Measurements from ENCODE around the gene RBM48.

GRCh38 chr7:92546856-92547497 lies 18.4 kb downstream of the RBM48 start:
- TF ChIP-seq EZH2 (IDR thresholded peaks at IDR 0.05; ENCODE audit: low read length, unreplicated experiment) (no peak), EZH2phosphoT487 (IDR thresholded peaks at IDR 0.05; ENCODE audit: borderline replicate concordance, low read length) (no peak), CTCF (conservative IDR thresholded peaks at IDR 0.05; ENCODE audit: low read depth, low read length) (no peak)

Measured in PC-3 (cell line).